Activated effector memory CD4-positive, alpha-beta T cell treated with anti-CD3 and anti-CD28 coated beads, Interleukin-2, amount 50 U/mL, for 16 hours (primary cell): ENCODE measurements around the gene LSM14B.
"Not testable (repeated sequence)": the region's sequence is repeated elsewhere in the genome, so short reads cannot be mapped to it uniquely, and the experiment has no call there.

Experiments
- DNase-seq: peaks from one replicate; pipeline ENCODE4 v3.0.0-alpha.2; 2020

LSM14B gene

DNA sequence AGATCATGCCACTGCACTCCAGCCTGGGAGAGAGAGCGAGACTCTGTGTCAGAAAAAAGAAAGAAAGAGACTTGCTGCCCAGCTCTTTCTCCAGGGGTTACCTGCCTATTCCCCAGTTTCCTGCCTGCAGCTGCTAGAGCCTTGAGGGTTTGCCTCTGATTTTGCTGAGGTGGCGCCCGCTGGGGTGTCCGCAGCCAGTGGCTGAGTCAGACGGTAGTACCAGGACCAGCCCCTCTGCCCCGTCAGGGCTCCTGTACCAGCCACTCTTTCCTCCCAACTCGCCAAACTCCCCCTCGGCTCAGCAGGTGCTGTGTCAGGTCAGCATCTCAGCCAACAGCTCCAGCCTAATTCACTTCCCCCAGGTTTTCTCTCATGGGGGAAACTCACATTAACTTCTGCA lies 7.4 kb upstream of the LSM14B start:
- DNase-seq = no peak

DNA sequence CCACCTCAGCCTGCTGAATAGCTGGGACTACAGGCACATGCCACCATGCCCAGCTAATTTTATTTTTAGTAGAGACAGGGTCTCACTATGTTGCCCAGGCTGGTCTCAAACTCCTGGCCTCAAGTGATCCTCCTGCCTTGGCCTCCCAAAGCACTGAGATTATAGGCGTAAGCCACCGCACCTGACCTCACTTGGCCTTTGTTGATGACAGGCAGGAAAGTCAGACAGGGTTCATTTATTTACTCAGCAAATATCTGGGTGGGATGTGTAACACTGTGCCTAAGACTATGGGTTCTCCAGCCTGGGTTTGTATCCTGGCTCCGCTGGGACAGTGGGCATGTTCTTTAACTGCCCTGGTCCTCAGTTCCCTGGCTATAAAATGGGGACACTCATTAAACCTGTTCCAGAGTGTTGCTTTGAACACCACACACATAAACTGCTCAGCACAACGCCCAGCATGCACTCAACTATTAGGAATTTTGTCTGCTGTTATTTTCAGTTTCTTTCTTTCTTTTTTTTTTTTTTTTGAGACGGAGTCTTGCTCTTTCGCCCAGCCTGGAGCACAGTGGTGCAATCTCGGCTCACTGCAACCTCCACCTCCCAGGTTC lies 6.4 kb upstream of the LSM14B start:
- not testable (repeated sequence) for DNase-seq

DNA sequence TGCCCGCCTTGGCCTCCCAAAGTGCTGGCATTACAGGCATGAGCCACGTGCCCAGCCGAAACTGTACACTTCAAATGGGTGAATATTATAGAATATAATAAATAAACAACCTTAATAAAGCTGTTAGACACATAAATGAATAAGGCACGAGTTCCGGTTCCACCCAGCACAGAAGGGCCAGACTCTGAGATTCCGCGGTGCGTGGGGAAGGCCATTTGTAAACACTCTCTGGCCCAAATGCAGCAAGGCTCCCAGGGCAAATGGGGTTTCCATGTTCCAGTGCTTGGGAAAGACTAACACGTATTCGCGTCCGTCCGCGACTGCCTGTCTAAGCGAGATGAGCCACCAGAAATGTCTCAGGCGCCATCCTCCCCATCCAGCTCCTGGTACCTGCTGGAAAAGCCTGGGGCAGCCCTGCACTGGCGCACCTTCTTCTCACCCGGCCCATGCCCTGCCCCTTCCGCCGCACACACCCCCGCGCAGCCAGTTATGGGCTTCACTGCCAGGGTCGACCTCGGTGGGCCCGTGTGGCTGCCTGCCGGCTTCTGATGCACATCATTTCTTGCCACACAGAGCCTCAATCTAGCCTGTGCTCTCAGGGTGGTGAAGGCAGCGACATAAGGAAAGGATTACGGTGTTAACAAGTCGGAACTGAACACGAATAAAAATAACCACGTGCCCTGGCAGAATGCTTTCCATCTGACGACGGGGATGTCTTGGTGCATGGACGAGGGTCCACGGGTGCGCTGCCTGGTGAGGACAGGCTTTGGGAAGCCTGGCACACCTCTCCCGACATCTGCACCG lies 5.5 kb upstream of the LSM14B start:
- no peak for DNase-seq

DNA sequence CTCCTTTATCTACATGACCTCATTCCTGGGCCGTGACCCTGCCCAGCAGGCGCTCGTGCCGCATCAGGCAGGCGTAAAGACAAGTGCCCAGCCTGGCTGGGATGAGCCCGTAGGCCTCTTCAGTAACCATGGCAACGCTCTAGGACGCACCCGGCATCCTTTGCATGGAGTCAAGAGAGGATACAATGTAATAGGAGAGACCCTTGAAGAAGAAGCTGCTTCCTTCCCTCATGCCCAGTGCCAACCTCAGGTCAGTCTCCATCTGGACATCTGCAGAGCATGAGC lies 5.0 kb upstream of the LSM14B start:
- DNase-seq = no peak

DNA sequence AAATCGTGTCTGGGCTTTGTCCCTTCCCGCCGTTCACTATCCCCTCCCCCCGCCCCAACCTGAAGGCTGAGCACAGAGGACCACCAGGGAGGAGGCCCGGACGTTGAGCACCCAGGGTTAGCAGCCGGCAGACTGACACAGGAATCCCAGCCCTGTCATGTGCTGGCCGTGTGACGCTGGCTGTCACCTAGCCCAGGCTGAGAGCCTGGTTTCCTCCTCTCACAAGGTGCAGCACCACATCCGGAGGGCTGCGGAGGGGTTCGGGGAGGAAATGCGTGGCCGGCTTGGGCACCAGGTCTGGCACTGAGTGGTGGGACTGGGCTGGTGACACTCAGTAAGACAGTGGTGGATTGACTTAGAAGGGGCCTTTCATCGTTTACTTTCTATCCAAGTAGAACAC lies 4.6 kb upstream of the LSM14B start:
- DNase-seq = peak; percentile 85

DNA sequence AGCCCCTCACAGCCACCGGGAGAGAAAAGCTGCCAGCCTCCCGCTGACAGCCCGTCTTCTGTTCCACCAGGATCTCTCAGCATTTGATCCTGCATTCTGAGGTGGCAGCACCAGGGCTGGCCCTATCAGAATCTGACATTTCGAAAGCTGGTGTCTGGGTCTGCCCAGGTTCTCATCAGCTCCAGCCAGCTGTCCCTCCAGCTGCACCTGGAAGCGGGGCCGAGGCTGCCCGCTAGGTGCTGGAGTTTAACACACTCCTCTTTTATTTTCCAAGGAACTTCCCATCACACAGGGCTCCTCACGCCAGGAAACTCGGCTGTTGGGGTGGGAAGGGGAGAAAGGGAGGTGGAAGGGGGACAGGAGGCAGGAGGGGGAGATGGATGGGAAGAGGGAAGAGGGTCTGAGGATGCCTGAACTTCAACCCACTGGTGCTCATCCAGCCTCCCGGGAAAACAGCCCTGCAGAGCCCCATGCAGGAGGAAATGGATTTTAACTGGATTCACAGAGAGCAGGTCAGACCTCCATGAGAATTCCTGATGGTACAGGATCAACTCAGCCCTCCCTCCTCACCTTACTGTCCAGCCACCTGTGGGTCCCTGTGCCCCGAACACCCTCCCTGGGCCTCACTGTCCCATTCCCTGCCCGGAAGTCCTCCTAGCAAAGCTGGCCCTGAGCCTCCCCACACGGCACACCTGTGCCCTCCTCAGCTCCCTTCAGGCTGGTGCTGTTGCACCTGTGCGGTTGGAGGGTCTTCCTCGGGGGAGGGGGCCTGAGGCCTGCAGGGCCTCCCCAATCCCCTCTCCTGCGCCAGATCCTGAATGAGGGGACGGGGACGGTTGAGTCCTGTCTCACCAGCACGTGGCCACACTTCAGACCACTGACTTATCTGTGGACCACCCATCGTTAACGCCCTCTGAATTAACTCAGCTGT lies 3.9 kb upstream of the LSM14B start:
- no peak for DNase-seq

DNA sequence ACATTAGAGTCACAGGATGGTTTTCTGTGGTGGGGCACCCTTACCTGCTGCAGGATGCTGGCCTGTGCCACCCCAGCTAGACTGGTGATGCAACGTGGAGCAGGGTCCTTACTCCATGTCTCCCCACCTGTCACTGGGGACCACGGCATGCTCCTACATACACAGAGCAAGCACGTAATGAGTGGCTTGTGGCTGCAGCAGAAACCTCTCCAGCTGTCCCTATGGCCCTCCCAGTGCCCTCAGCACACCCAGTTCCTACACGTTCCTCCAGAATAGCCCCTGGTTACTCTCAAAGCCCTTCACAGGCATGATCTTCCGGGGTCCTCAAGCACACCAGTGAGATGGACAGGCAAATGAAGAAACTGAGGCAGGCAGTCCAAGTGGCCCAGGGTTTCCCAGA lies 3.2 kb upstream of the LSM14B start:
- no peak for DNase-seq

DNA sequence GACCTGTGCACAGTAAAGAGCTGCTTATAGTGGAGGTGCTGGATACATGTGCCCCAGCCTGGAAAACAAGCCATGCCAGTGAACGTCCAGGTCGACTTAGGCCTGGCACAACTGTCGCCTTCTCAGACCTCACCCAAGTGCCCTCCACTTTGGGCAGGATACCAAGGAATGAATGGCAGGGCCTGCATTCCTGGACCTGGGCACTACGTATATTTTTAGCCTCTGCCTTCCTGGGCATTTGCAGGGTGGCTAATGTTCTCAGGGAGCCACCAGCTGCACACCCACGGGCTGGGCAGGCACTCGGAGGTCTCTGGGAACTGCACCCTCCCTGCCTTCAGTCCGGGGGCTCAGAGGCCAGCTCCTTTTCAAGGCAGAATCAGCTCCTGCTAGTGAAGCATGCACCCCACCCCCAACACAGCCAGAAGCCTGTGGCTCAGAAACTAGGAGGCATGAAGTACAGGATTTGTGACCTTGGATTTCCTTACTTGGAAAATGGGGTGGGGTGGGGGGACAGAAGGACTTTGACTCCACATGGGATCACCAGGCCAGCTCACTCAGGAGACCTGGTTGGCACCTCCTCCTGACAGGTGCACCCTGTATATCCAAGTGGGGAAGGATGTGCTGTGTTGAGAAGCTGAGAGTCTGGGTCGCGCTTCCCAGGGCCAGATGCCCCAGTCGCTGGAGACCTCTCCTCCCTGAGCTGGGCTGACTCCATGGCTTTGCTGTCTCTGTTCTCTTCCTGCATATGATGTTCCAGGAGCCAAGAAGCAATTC lies 2.5 kb upstream of the LSM14B start:
- DNase-seq = no peak

DNA sequence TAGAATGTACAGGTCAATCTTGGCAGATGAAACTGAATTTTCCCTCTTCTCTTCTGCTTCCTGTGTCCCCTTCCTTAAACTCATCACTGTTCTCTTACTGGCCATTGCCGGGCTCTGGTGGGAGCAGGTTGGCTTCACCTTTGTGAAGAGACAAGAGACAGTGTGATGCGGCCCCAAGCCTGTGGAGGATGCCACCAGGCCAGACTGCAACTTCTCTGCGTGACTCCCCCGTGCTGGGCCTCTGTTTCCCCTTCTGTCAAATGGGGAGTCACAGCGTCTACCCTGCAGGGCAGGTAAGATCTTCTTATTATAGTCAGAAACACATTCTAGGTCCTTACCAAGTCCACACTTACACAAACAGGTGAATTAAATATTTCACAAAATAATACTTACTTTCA lies 1.9 kb upstream of the LSM14B start:
- DNase-seq = no peak

DNA sequence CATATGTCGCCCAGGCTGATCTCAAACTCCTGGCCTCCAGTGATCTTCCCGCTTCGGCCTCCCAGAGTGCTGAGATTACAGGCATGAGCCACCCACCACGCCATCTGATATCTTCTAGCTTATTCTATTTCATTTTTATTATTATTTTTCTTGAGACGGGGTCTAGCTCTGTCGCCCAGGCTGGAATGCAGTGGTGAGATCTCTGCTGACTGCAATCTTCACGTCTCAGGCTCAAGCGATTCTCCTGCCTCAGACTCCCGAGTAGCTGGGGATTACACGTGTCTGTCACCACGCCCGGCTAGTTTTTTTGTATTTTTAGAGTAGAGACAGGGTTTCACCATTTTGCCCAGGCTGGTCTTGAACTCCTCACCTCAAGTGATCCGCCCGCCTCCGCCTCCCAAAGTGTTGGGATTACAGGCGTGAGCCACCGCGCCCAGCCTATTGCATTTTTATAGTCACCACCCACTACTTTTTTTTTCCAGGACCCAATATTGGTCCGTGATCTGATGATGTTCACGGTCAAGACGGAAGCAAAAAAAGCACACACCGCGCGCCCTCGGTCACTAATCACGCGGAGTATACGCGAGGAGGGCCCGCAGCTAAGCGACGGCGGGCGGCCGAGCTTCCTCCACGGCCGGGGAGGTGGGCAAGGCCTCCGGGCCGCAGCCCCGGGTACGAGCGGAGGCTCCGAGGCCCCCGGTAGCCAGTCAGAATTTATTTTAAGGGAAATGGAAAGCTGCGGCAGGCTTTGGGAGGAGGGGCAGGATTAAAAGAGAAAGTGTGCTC lies 1.1 kb upstream of the LSM14B start:
- no peak for DNase-seq

DNA sequence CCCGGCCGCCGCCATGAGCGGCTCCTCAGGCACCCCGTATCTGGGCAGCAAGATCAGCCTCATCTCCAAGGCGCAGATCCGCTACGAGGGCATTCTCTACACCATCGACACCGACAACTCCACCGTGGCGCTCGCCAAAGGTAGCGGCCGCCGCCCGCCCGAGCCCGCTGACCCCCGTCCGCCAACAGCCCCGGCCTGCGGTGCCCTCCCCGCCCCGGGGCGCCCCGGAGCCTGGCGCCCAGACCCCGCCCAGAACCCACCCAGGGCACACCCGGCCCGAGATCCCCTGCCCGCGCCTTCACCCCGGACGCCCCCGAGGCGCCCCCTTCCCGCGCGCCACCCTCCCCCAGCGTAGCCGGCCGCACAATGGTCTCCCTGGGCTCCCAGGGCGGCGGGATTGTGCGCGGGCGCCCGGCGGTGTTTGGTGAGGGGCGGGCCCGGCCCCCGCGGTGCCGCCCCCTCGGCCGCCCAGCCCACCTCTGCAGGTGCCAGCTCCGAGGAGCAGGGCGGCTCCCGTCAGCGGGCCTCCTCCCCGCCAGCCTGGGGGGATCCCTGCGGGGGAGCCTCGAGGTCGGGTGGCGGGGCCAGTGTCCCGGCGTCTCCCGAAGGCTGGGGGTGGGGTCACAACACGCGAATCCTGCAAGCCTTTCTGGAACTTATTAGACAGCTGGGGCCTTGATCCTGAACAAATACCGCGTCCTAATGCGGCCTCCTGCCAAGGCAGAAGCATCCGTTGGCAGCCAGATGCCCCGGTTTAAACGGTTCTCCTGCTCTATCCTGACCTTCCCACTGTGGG lies 577 bp downstream of the LSM14B start:
- DNase-seq = peak; percentile 82

DNA sequence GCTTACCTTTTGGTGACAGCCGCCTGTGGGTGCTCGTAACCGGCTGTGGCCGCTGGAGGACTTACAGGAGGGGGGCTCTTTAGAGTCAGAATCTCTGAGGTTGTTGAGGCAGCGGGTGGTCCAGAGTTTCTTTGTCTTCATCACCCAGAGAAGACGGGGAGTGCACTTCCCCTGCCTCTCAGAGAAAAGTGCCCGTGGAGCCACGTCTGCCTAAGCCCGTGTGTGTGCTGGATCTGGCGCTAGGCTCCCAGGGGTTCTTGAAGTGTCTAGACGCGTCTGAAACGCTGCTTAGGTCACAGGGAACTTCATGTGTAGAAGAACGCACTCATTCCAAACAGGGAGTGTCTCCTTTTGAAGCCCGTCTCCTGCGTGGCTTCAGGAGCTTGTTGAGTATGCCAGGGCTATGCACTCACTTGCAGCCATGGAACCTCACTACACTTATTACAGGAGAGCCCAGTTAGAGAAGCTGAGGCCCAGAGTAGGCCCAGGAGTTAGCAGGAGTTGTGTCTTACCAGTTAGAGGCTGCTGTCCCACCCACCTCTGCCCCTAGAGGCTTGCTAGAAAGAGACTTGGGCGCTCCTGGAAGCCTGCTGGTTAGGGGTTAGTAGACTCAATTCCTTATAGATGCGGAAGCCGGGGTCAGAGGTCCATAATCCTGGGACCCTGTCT lies 1.3 kb downstream of the LSM14B start:
- no peak for DNase-seq

DNA sequence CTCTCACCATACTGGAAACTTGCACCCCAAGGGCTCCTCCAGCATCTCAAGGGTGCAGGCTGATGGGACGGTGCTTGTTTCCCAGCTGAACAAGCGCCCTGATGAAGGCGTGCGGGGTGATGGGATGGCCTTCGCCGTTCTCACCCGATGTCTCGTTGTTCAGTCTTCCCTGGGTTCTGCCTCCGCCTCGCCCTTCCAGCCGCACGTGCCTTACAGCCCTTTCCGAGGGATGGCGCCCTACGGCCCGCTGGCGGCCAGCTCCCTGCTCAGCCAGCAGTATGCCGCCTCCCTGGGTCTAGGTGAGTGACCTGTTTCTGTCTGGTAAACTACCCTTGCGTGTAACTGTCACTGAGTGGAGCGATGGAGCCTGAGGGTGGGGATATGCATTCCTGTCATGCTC lies 3.9 kb downstream of the LSM14B start:
- DNase-seq = no peak

DNA sequence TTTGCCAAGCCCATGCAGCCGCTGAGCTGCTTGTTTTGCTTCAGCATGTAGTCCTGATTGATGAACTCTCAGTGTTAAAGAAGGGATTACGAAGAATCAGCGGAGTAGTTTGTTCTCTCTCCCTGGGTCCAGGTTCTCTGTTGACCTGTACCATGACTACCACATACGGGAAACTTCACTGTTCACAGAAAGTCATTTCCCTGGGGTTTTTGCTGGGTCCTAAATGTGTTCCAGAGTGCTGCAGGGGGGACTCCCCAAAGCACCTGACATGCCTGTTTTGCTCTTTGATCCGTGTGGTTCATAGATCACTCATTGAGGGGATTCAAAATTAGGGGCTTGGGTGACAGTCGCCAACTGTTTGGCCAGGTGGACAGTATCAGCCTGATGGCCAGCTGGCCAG lies 5.5 kb downstream of the LSM14B start:
- DNase-seq = no peak

DNA sequence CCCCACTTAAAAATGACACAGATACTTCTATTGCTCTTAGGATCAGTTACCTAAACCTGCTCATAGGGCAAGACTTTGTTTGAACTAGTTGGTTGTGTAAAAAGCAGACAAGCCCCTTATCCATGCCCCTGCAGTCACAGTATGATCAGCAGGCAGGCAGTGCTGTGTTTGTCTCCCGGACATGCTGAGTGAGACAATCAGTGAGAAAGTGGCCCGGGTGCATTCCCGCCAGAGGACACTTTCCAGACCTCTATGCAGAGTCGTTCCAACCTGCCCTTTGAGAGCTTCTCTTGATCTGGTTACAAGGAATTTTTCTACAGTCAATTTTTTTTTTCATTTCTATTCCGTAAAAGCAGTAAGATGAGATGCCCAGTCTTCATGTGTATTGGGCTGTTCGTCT lies 6.2 kb downstream of the LSM14B start:
- DNase-seq = no peak

DNA sequence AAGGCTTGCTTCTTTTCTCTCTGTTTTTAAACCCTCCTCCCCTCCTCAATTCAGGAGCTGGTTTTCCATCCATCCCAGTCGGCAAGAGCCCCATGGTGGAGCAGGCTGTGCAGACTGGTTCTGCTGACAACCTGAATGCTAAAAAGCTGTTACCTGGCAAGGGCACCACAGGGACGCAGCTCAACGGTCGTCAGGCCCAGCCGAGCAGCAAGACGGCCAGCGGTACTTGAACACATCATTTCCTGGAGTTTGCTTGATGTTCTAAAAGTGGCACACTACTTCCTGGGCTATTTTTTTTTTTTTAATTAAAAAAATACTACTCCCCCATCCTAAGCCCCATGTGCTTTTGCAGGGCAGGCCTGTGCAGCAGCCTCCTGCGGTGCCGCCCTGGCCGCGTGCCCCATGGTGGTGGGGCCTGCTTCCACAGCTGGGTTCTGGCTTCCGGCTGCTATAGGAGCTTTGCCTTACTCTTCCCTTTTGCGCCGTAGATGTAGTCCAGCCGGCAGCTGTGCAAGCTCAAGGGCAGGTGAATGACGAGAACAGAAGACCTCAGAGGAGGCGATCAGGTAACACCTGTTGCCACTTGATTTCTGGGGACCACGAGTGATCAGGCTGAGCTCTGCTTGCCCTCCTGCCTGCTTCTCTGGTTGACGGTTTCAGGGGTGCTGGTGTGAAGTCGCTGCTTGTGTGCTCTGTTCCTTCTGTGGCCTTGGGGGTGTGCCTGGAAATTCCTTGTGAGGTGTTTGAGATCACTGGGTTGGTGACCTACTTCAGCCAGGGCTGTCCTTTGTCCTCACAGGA lies 7.7 kb downstream of the LSM14B start:
- no peak for DNase-seq

DNA sequence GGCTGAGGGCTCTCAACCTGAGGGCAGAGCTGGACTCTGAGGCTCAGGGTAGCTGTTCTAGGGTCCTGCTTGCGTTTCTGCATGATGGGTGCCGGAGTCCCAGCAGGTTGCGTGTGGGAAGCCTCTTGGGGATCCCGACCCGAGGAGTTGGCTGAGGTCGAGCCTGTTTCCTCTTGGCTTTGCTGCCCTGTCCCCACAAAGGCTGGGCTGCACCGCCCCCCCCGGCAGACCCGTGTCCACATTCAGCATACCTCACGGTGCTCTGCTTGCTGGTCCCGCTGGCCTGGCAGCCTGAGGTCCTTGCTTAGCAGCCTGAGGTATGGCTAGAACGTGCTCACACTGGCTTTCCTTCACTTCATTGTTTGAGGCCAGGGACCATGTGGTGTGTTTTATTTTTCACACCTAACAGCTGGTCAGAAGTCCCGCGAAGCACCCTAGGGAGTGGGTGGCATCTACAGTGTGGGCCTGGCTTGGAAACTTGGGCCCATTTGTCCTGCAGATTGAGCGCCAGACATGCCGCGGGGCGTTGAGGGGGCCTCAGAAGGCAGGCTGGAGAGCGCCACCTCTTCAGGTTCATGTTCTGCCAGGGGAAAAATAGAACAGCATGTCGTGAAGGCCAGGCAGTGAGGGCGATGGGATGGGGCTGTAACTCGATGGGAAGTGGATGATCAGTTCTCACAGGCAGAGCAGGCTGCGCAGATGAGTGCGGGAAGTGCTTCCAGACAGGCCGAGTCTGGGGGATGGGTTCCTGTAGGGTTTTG lies 9.5 kb downstream of the LSM14B start:
- DNase-seq = no peak

DNA sequence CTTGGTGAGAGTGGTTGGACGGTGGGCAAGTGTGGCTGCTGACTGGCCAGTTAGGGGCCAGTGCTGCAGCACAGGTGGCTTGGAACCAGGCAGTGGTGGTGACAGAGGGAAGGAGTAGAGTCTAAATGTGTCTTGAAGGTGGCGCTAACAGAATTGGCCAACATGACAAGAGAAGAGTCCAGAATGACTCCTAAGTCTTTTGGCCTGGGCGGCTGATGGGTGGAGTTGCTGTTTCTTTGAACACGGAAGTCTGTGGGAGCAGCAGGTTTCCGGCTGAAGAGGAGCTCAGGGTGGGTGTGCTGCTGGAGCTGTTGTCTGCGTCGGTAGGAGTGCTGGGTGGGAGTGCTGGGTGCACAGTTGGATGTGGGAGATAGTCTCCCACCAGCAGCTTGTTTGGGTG lies 10.1 kb downstream of the LSM14B start:
- DNase-seq = no peak
